Measurements from ENCODE around the gene PFN2.
A peak's percentile ranks its signal among the peaks of the same experiment; 100 is the strongest.

The PFN2 gene

DNA sequence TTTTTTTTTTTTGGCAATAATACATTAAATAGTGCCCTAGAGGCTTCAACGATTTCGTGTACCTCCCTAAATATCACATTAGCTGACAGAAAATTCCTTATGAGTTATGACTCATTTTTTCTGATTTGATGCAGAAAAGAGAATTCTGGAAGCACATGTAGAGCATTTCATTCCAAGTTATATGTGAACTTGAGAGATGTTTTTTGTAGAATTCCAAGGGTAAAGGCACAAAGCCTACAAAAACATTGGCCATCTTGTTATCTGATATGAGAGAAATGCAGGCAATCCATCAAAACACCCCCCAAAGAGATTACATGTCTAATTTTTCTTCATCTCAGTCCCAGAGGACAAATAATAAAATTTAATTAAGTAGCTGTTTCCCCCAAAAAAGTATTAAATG is 6.7 kb upstream of the PFN2 start:
- TF ChIP-seq, protein P1, sequence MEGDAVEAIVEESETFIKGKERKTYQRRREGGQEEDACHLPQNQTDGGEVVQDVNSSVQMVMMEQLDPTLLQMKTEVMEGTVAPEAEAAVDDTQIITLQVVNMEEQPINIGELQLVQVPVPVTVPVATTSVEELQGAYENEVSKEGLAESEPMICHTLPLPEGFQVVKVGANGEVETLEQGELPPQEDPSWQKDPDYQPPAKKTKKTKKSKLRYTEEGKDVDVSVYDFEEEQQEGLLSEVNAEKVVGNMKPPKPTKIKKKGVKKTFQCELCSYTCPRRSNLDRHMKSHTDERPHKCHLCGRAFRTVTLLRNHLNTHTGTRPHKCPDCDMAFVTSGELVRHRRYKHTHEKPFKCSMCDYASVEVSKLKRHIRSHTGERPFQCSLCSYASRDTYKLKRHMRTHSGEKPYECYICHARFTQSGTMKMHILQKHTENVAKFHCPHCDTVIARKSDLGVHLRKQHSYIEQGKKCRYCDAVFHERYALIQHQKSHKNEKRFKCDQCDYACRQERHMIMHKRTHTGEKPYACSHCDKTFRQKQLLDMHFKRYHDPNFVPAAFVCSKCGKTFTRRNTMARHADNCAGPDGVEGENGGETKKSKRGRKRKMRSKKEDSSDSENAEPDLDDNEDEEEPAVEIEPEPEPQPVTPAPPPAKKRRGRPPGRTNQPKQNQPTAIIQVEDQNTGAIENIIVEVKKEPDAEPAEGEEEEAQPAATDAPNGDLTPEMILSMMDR (conservative IDR thresholded peaks at IDR 0.05) = no peak
- no peak overlapping the region for H3K27ac ChIP-seq

DNA sequence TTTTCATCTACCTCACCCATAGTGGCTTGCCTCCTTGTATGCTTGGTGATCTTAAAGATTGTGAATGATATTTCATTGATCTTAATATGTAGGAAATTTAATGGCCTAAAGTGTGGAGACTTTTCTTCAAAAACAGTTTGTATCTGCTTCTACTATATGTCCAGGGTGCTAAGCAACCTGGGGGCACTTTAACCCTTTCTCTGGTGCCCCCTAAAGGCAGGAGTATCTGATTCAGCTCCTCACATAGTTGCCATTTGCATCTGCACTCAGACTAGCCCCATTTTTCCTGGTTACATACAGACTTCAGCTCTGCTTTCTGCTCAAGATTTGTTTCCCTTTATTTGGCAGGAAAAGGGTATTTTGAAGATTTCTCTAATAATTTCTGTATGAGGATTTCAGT is 5.2 kb upstream of the PFN2 start:
- TF ChIP-seq, protein P1 (conservative IDR thresholded peaks at IDR 0.05) = no peak
- H3K27ac ChIP-seq = no peak overlapping the region

- TF ChIP-seq, protein P1 (conservative IDR thresholded peaks at IDR 0.05) = no peak
- peak overlapping the region; percentile 98 for H3K27ac ChIP-seq
These were observed 844 bp upstream of the PFN2 start for GRCh38 chr3:149971403-149972075.

- peak overlapping the region; percentile 98 for H3K27ac ChIP-seq
These were observed 567 bp downstream of the PFN2 start for GRCh38 chr3:149969940-149970715.

DNA sequence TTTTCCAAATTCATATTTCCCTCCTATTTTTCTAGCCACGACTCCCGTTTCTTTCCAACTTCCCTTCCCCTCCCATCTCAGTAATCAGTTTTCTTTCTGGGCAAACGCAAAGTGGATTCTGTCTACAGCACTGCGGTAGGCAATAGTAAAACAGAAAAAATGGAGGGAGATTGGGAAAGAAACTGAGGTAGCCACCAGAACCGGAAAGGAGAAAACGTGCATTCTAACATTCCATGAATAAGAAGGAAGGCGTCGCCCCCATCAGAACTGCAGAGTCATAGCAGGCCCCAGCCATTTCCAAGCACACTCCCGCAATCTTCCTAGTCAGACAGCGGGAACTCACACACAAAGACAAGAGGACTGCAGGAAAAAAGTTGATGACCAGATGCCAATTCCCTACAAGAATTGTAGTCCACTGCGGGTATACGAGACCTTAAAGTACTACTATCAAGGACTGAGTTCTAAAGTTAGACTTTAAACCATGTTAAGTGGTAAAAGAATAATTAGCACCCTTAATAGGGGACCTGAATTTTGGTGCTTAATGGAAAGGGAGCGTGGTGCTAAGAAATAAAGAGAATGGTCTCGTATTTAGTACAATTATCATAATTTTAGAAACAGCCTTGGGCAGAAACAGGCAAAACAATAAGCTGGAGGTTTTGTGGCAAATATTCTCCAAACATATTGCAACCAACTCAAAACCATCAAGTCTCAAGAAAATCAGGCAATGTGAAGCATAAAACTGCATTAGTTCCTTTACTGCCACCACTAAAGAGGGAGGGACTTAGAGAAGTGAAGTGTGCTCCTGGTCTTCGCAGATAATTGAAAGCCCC is 1.4 kb downstream of the PFN2 start:
- peak overlapping the region; percentile 98 for H3K27ac ChIP-seq
- TF ChIP-seq, protein P1 (conservative IDR thresholded peaks at IDR 0.05) = 0 out of 2 replicates have a peak, but pooled peaks have one; percentile 22

More at GRCh38 chr3:149969940-149970715, 567 bp downstream of the PFN2 start:
- TF ChIP-seq, protein P1 (conservative IDR thresholded peaks at IDR 0.05) = no peak

DNA sequence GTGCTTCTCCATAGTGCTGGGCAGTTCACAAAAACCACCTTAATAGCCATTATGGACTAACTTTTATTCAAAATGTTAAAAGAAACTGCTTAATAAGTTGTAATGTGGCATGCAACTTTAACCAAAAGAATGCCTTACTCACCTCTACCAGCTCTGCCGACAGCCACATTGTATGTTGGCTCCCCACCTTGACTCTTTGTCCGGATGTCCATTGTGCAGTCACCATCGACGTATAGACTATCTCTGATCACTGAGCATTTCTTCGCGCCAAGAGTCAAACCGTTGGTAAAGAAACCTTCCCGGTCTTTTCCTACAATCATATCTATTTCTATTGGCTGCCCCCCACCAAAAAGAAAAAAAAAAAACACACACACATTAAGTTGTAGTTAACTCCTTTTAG is 2.5 kb downstream of the PFN2 start:
- H3K27ac ChIP-seq = peak overlapping the region; percentile 98
- TF ChIP-seq, protein P1 (conservative IDR thresholded peaks at IDR 0.05) = no peak

Data from VCaP (cell line).